DMS53 treated with DMSO at 0.1 percent for 48 hours (cell line): Measurements from ENCODE around the gene RABL6.
"Not testable (repeated sequence)": the region's sequence is repeated elsewhere in the genome, so short reads cannot be mapped to it uniquely, and the experiment has no call there.

Source experiments
- DNase-seq: peaks from one replicate; lab custom pipeline; 2025; ENCODE audit not compliant: unreplicated experiment; lab: John Stamatoyannopoulos, UW

Gene RABL6

GRCh38 chr9:136856079-136856476, 48.3 kb downstream of the RABL6 start:
- no peak for DNase-seq

- no peak for DNase-seq
Measured at GRCh38 chr9:136856541-136857141, 48.9 kb downstream of the RABL6 start.

- DNase-seq = no peak
Measured at GRCh38 chr9:136857166-136857565, 49.4 kb downstream of the RABL6 start.

GRCh38 chr9:136857581-136858412, 50.0 kb downstream of the RABL6 start:
- DNase-seq = no peak

GRCh38 chr9:136858452-136858843, 50.7 kb downstream of the RABL6 start:
- no peak for DNase-seq

- no peak for DNase-seq
Measured at GRCh38 chr9:136858844-136859757, 51.4 kb downstream of the RABL6 start.

- no peak for DNase-seq
Measured at GRCh38 chr9:136860529-136860928, 52.8 kb downstream of the RABL6 start.

GRCh38 chr9:136860933-136861873, 53.5 kb downstream of the RABL6 start:
- no peak for DNase-seq

GRCh38 chr9:136861874-136862457, 54.2 kb downstream of the RABL6 start:
- DNase-seq = no peak

- no peak for DNase-seq
Measured at GRCh38 chr9:136862849-136863622, 55.3 kb downstream of the RABL6 start.

- no peak for DNase-seq
Measured at GRCh38 chr9:136863623-136864273, 56.0 kb downstream of the RABL6 start.

- no peak for DNase-seq
Measured at GRCh38 chr9:136865041-136865767, 57.5 kb downstream of the RABL6 start.

- no peak for DNase-seq
Measured at GRCh38 chr9:136865768-136866103, 58.0 kb downstream of the RABL6 start.

GRCh38 chr9:136866898-136867421, 59.2 kb downstream of the RABL6 start:
- not testable (repeated sequence) for DNase-seq

- no peak for DNase-seq
Measured at GRCh38 chr9:136867480-136867879, 59.7 kb downstream of the RABL6 start.

GRCh38 chr9:136867917-136868316, 60.2 kb downstream of the RABL6 start:
- DNase-seq = no peak

GRCh38 chr9:136868644-136869043, 60.9 kb downstream of the RABL6 start:
- no peak for DNase-seq

GRCh38 chr9:136869611-136870010, 61.9 kb downstream of the RABL6 start:
- DNase-seq = not testable (repeated sequence)
